Subcutaneous abdominal adipose tissue (tissue), 5 donors: ENCODE results near the gene TAS1R3.
"Not testable (repeated sequence)": the region's sequence is repeated elsewhere in the genome, so short reads cannot be mapped to it uniquely, and the experiment has no call there.

Experiments used
- H3K27ac ChIP-seq: one replicate; pipeline ENCODE4 v1.7.0; 2013; ENCODE audit warnings: low read depth, mild to moderate bottlenecking, inconsistent platforms, low read length, moderate library complexity
- H3K27me3 ChIP-seq, 5 donors: one replicate each; pipeline ENCODE4 v1.7.0; 2013; ENCODE audit warnings: low read length in 5 of 5, inconsistent platforms in 1 of 5; ENCODE audit not compliant: control insufficient read depth in 5 of 5, insufficient read depth in 4 of 5
- H3K36me3 ChIP-seq, 5 donors: one replicate each; pipeline ENCODE4 v1.7.0; 2013; ENCODE audit warnings: low read length in 5 of 5; ENCODE audit not compliant: control insufficient read depth in 5 of 5, insufficient read depth in 5 of 5
- H3K4me1 ChIP-seq, 5 donors: one replicate each; pipeline ENCODE4 v1.7.0; 2013; ENCODE audit warnings: low read length in 5 of 5, mild to moderate bottlenecking in 3 of 5, moderate library complexity in 1 of 5; ENCODE audit not compliant: control insufficient read depth in 5 of 5, insufficient read depth in 5 of 5
- H3K4me3 ChIP-seq, 5 donors: one replicate each; pipeline ENCODE4 v1.7.0; 2013; ENCODE audit warnings: low read length in 5 of 5, low read depth in 1 of 5
- H3K9ac ChIP-seq, 5 donors: one replicate each; pipeline ENCODE4 v1.7.0; 2013; ENCODE audit warnings: low read length in 5 of 5, mild to moderate bottlenecking in 4 of 5, moderate library complexity in 3 of 5
- H3K9me3 ChIP-seq, 5 donors: one replicate each; pipeline ENCODE4 v1.7.0; 2013; ENCODE audit warnings: low read length in 5 of 5; ENCODE audit not compliant: control insufficient read depth in 5 of 5
- donor health status: healthy.
- donor health status: healthy.
- donor health status: healthy.
- donor health status: healthy.
- donor health status: healthy.

The TAS1R3 gene

GRCh38 chr1:1315435-1315954, 15.6 kb upstream of the TAS1R3 start:
- Histone ChIP-seq H3K4me1 (peaks cover 0 to under 1% (median 0%) of the 10 kb centered on the region in 5 donors), H3K27me3 (no peaks in the 10 kb centered on the region), H3K4me3 (no peak overlapping the region), H3K27ac (no peak overlapping the region), H3K9ac (no peak overlapping the region), H3K9me3 (no peaks in the 10 kb centered on the region), H3K36me3 (peaks cover 0 to 73% (median 66%) of the 10 kb centered on the region in 5 donors)

GRCh38 chr1:1316199-1316598, 14.9 kb upstream of the TAS1R3 start:
- not testable (repeated sequence) for H3K27ac ChIP-seq, H3K4me3 ChIP-seq, H3K9ac ChIP-seq, H3K9me3 ChIP-seq, H3K27me3 ChIP-seq, H3K4me1 ChIP-seq
- H3K36me3 ChIP-seq = peaks cover 0 to 73% (median 62%) of the 10 kb centered on the region in 5 donors

GRCh38 chr1:1317420-1317819, 13.7 kb upstream of the TAS1R3 start:
- H3K9me3 ChIP-seq = no peaks in the 10 kb centered on the region
- no peak overlapping the region for H3K27ac ChIP-seq
- no peaks in the 10 kb centered on the region for H3K27me3 ChIP-seq
- peaks cover 0 to 65% (median 52%) of the 10 kb centered on the region in 5 donors for H3K36me3 ChIP-seq
- peaks cover 0 to 15% (median 12%) of the 10 kb centered on the region in 5 donors for H3K4me1 ChIP-seq
- H3K4me3 ChIP-seq = no peak overlapping the region
- H3K9ac ChIP-seq = no peak overlapping the region

GRCh38 chr1:1318131-1318652, 12.9 kb upstream of the TAS1R3 start:
- peaks cover 0 to 22% (median 18%) of the 10 kb centered on the region in 5 donors for H3K4me1 ChIP-seq
- no peak overlapping the region for H3K4me3 ChIP-seq
- peaks cover 0 to 57% (median 45%) of the 10 kb centered on the region in 5 donors for H3K36me3 ChIP-seq
- no peak overlapping the region for H3K9ac ChIP-seq
- no peaks in the 10 kb centered on the region for H3K9me3 ChIP-seq
- no peaks in the 10 kb centered on the region for H3K27me3 ChIP-seq
- no peak overlapping the region for H3K27ac ChIP-seq

GRCh38 chr1:1318777-1319645, 12.1 kb upstream of the TAS1R3 start:
- Histone ChIP-seq H3K9ac (no peak overlapping the region), H3K4me1 (peaks cover 0 to 26% (median 23%) of the 10 kb centered on the region in 5 donors), H3K27me3 (no peaks in the 10 kb centered on the region), H3K27ac (no peak overlapping the region), H3K36me3 (peaks cover 0 to 49% (median 36%) of the 10 kb centered on the region in 5 donors), H3K9me3 (no peaks in the 10 kb centered on the region), H3K4me3 (no peak overlapping the region)

- H3K9ac ChIP-seq = no peak overlapping the region
- H3K27ac ChIP-seq = no peak overlapping the region
- peaks cover 0 to 29% (median 23%) of the 10 kb centered on the region in 5 donors for H3K4me1 ChIP-seq
- H3K4me3 ChIP-seq = no peak overlapping the region
- no peaks in the 10 kb centered on the region for H3K27me3 ChIP-seq
- peaks cover 0 to 43% (median 31%) of the 10 kb centered on the region in 5 donors for H3K36me3 ChIP-seq
- H3K9me3 ChIP-seq = no peaks in the 10 kb centered on the region
These were observed 11.5 kb upstream of the TAS1R3 start for GRCh38 chr1:1319646-1319941.

GRCh38 chr1:1320666-1321448, 10.2 kb upstream of the TAS1R3 start:
- no peaks in the 10 kb centered on the region for H3K9me3 ChIP-seq
- peak overlapping the region in 1 of 5 donors; percentile 28 for H3K9ac ChIP-seq
- H3K4me1 ChIP-seq = peaks cover 3 to 40% (median 33%) of the 10 kb centered on the region in 5 donors
- no peaks in the 10 kb centered on the region for H3K27me3 ChIP-seq
- no peak overlapping the region for H3K27ac ChIP-seq
- H3K4me3 ChIP-seq = no peak overlapping the region
- H3K36me3 ChIP-seq = peaks cover 0 to 34% (median 23%) of the 10 kb centered on the region in 5 donors

- Histone ChIP-seq H3K9ac (peak overlapping the region in 1 of 5 donors; percentile 28), H3K36me3 (peaks cover 0 to 31% (median 23%) of the 10 kb centered on the region in 5 donors), H3K4me3 (no peak overlapping the region), H3K9me3 (no peaks in the 10 kb centered on the region), H3K4me1 (peaks cover 3 to 46% (median 39%) of the 10 kb centered on the region in 5 donors), H3K27ac (no peak overlapping the region), H3K27me3 (no peaks in the 10 kb centered on the region)
These were observed 9.6 kb upstream of the TAS1R3 start for GRCh38 chr1:1321477-1321876.

- Histone ChIP-seq H3K4me3 (no peak overlapping the region), H3K9ac (no peak overlapping the region), H3K27me3 (no peaks in the 10 kb centered on the region), H3K36me3 (peaks cover 0 to 40% (median 26%) of the 10 kb centered on the region in 5 donors), H3K4me1 (peaks cover 3 to 52% (median 46%) of the 10 kb centered on the region in 5 donors), H3K9me3 (no peaks in the 10 kb centered on the region), H3K27ac (no peak overlapping the region)
These were observed 8.7 kb upstream of the TAS1R3 start for GRCh38 chr1:1322418-1322817.
